HG02943 (cell line): ENCODE results near the gene SOS1.
"Not testable (repeated sequence)": the region's sequence is repeated elsewhere in the genome, so short reads cannot be mapped to it uniquely, and the experiment has no call there.

Source experiments
- ATAC-seq: cut with Tn5 transposase; IDR thresholded peaks from one replicate; pipeline ENCODE4 v1.9.1; 2021; ENCODE audit warnings: mild to moderate bottlenecking, low read depth, moderate library complexity; ENCODE audit not compliant: unreplicated experiment

SOS1 gene

GRCh38 chr2:39107724-39108273, 13.1 kb downstream of the SOS1 start:
- ATAC-seq, result no peak

GRCh38 chr2:39107156-39107555, 13.7 kb downstream of the SOS1 start:
- ATAC-seq, result no peak

- no peak for ATAC-seq
Observed at GRCh38 chr2:39099870-39100728, 20.8 kb downstream of the SOS1 start.

GRCh38 chr2:39099310-39099869, 21.5 kb downstream of the SOS1 start:
- no peak for ATAC-seq

- ATAC-seq, result no peak
Observed at GRCh38 chr2:39095624-39096023, 25.2 kb downstream of the SOS1 start.

GRCh38 chr2:39094717-39095363, 26.0 kb downstream of the SOS1 start:
- peak; percentile 81 for ATAC-seq

GRCh38 chr2:39093218-39093898, 27.5 kb downstream of the SOS1 start:
- no peak for ATAC-seq

GRCh38 chr2:39091543-39091942, 29.3 kb downstream of the SOS1 start:
- ATAC-seq, result no peak

GRCh38 chr2:39091063-39091462, 29.8 kb downstream of the SOS1 start:
- ATAC-seq, result no peak

GRCh38 chr2:39080152-39080551, 40.7 kb downstream of the SOS1 start:
- no peak for ATAC-seq

GRCh38 chr2:39069890-39070465, 50.9 kb downstream of the SOS1 start:
- ATAC-seq, result no peak

GRCh38 chr2:39069136-39069515, 51.7 kb downstream of the SOS1 start:
- no peak for ATAC-seq

GRCh38 chr2:39068299-39069135, 52.3 kb downstream of the SOS1 start:
- no peak for ATAC-seq

GRCh38 chr2:39065616-39066015, 55.2 kb downstream of the SOS1 start:
- no peak for ATAC-seq

- ATAC-seq, result no peak
Observed at GRCh38 chr2:39062320-39062719, 58.5 kb downstream of the SOS1 start.

GRCh38 chr2:39061280-39061679, 59.6 kb downstream of the SOS1 start:
- no peak for ATAC-seq

- no peak for ATAC-seq
Observed at GRCh38 chr2:39059366-39059952, 61.4 kb downstream of the SOS1 start.

- no peak for ATAC-seq
Observed at GRCh38 chr2:39058101-39058500, 62.8 kb downstream of the SOS1 start.

- ATAC-seq, result not testable (repeated sequence)
Observed at GRCh38 chr2:39052665-39053064, 68.2 kb downstream of the SOS1 start.
